ENCODE results near the gene BMPER. TPM values are rescaled to one million over a fixed set of nuclear protein-coding genes. Genes with fewer than 3 reads are reported as not detected.

BMPER gene
- total and polyA plus RNA-seq, 10 of the 15 experiments (the other 5 are each of a cell fraction or from before 2014, with no cell fraction given): 0.02 to 0.08 TPM; not detected in 8

DNA sequence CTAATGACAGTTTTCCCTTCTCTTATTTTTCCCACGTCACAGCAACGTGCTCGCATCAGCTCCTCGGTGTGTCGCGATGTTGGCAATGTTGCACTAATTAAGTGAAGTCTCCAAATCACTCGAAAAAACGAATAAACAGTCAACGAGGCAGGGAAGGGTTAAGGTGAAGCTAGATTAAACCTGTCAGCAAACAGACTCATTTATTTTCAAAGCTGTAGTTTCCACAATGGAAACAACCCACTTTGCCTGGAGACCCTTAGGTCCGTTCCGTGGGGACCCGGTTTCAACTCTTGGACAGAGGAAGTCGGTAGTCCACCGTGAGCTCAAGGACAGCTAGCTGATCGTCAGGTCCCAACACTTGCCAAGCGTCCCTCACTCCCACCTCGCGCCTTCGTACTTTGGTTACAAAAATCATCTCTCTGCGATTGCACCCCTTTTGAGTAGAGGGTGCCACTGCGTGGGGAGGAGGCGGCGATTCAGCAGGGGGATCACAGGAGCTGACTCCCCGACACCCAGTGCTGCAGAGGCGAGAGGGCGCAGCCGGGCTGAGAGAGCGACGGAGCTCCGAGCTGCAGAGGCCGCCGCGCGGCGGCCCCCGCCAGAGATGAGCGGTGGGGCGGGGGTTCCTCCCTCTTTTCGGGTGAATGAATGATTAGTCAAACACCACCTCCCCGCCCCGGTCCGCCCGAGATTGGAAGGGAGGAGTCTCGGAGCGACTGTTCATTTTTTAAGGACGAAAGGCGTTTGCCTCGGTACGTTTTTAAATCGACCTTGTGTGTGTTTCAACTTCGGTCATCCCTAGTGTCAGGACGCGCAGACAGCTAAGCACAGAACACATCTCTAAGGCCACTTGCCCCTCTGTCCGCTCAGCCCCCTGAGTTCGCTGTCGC, 1.3 kb upstream of the BMPER start:
- no peak overlapping the region; the same call in 1 of the 2 replicates for H2AFZ ChIP-seq (ENCODE audit: control insufficient read depth, low read depth, low read length)
- H3K4me1 ChIP-seq (ENCODE audit: control insufficient read depth, insufficient read depth, low read length): no peaks in the 10 kb centered on the region
- H3K36me3 ChIP-seq (ENCODE audit: control insufficient read depth in 2 of 2, insufficient read depth in 2 of 2, low read length in 1 of 2): no peaks in the 10 kb centered on the region
- H4K20me1 ChIP-seq (ENCODE audit: control insufficient read depth, insufficient read depth): no peaks in the 10 kb centered on the region
- BruUV-seq (replicated peaks): no TSS peak
- H3K9me3 ChIP-seq (replicated peaks; ENCODE audit: control insufficient read depth, insufficient read depth, low read length): no peaks in the 10 kb centered on the region
- no peak overlapping the region for H3K9ac ChIP-seq (ENCODE audit: control insufficient read depth, insufficient read depth, low read length)
- RAD21 ChIA-PET (ENCODE audit: unreplicated experiment): interaction anchor here (0.6 kb wide), 1 partner anchor 314 kb away, joined by 4 read pairs; no protein-coding TSS in a partner anchor
- H3K27me3 ChIP-seq (replicated peaks in 1 of 2; ENCODE audit: control insufficient read depth in 2 of 2, insufficient read depth in 2 of 2, low read length in 1 of 2): peaks cover 6 to 7% of the 10 kb centered on the region in 2 experiments
- CTCF ChIA-PET: interaction anchor here (1.4 to 1.9 kb wide), 2 partner anchors 9 to 97 kb away, joined by 3 to 6 read pairs; no protein-coding TSS in a partner anchor
- DNase-seq (ENCODE audit: low read depth, low spot score) (no peak), FAIRE-seq (no peak), ATAC-seq (0 out of 3 replicates have a peak, but pooled peaks have one; percentile 19)
- in situ Hi-C loops (cut with MboI): no loop called here
- WGBS (ENCODE audit: insufficient coverage, insufficient replicate concordance, low lambda C conversion rate, missing lambda C conversion rate): 7% methylated on average over 48 of the region's 56 CpGs
- intact Hi-C loops (cut with micrococcal nuclease; ENCODE audit: unreplicated experiment): no loop called here
- no peak overlapping the region; the same call in 1 of the 2 replicates for H3K4me3 ChIP-seq
- POLR2A ChIA-PET: no interaction called here
- H3K4me2 ChIP-seq (ENCODE audit: control insufficient read depth, insufficient read depth): peak overlapping the region; percentile 48; the same call in 1 of the 2 replicates
- H3K27ac ChIP-seq (ENCODE audit: control insufficient read depth, insufficient read depth): no peak overlapping the region
- SMC1A ChIA-PET (ENCODE audit: uncharacterized antibody, unreplicated experiment): no interaction called here
- peak; percentile 91 for TF ChIP-seq SUZ12 (IDR thresholded peaks at IDR 0.05; ENCODE audit: unreplicated experiment)
- TF ChIP-seq PML (IDR thresholded peaks at IDR 0.05; ENCODE audit: low read length): no peak
- H3K79me2 ChIP-seq (ENCODE audit: control insufficient read depth, insufficient read depth, low read length): no peaks in the 10 kb centered on the region

DNA sequence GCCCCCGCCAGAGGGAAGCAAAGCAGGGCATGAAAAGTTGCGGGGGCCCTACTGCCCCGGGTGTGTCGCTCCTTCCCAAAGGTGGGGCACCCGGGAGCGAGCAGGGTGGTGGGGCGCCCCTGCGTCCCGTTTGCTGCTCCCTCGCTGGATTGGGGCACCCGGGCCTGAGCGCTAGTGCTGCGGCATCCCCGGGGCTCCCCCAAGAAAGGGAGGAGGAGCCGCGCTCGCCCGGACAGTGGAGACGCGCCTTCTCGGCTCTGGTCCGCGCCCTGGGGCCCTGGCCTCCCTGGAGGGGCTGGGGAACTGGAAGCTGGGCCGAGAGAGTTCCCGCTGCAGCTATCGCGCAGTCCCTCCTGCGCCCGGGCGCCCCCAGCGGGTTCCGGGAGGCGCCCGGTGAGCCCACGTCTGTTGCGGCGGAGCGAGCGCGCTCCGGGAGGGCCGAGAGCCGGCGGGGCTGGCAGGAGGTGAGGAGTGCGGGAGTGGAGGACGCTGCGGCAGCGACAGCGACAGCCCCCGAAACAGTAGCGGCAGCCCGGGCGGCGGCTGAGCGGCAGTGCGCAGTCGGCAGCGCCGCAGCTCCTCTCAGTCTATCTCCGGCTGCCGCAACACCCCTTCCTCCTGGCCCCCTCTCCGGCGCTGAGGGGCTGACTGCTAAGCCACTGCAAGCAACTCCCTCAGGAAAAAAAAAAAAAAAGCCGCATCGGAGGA, 504 bp upstream of the BMPER start:
- Histone ChIP-seq H3K36me3 (ENCODE audit: control insufficient read depth in 2 of 2, insufficient read depth in 2 of 2, low read length in 1 of 2) (no peaks in the 10 kb centered on the region), H3K4me1 (ENCODE audit: control insufficient read depth, insufficient read depth, low read length) (no peaks in the 10 kb centered on the region), H3K27ac (ENCODE audit: control insufficient read depth, insufficient read depth) (no peak overlapping the region), H3K79me2 (ENCODE audit: control insufficient read depth, insufficient read depth, low read length) (no peaks in the 10 kb centered on the region), H2AFZ (ENCODE audit: control insufficient read depth, low read depth, low read length) (no peak overlapping the region; the same call in 1 of the 2 replicates), H3K9ac (ENCODE audit: control insufficient read depth, insufficient read depth, low read length) (no peak overlapping the region), H3K4me3 (no peak overlapping the region), H3K4me2 (ENCODE audit: control insufficient read depth, insufficient read depth) (peak overlapping the region; percentile 48; the same call in 1 of the 2 replicates), H3K9me3 (replicated peaks; ENCODE audit: control insufficient read depth, insufficient read depth, low read length) (no peaks in the 10 kb centered on the region), H4K20me1 (ENCODE audit: control insufficient read depth, insufficient read depth) (no peaks in the 10 kb centered on the region), H3K27me3 (replicated peaks in 1 of 2; ENCODE audit: control insufficient read depth in 2 of 2, insufficient read depth in 2 of 2, low read length in 1 of 2) (peaks cover 6 to 7% of the 10 kb centered on the region in 2 experiments)
- CTCF ChIA-PET: interaction anchor here (1.9 kb wide), 1 partner anchor 10 kb away, joined by 6 read pairs; no protein-coding TSS in a partner anchor
- in situ Hi-C loops (cut with MboI): no loop called here
- intact Hi-C loops (cut with micrococcal nuclease; ENCODE audit: unreplicated experiment): no loop called here
- no TSS peak for BruUV-seq (replicated peaks)
- WGBS (ENCODE audit: insufficient coverage, insufficient replicate concordance, low lambda C conversion rate, missing lambda C conversion rate): 7% methylated on average over 55 of the region's 65 CpGs
- peak; percentile 34 for ATAC-seq
- SMC1A ChIA-PET (ENCODE audit: uncharacterized antibody, unreplicated experiment): no interaction called here
- DNase-seq (ENCODE audit: low read depth, low spot score): no peak
- no peak for FAIRE-seq
- TF ChIP-seq SMC3 (IDR thresholded peaks at IDR 0.05; ENCODE audit: borderline replicate concordance, low read length) (no peak), RUNX3 (IDR thresholded peaks at IDR 0.05; ENCODE audit: low read length) (no peak), PAX8 (IDR thresholded peaks at IDR 0.05) (no peak), ZNF622 (IDR thresholded peaks at IDR 0.05) (no peak), HDGF (IDR thresholded peaks at IDR 0.05) (no peak)
- TF ChIP-seq, protein P1, sequence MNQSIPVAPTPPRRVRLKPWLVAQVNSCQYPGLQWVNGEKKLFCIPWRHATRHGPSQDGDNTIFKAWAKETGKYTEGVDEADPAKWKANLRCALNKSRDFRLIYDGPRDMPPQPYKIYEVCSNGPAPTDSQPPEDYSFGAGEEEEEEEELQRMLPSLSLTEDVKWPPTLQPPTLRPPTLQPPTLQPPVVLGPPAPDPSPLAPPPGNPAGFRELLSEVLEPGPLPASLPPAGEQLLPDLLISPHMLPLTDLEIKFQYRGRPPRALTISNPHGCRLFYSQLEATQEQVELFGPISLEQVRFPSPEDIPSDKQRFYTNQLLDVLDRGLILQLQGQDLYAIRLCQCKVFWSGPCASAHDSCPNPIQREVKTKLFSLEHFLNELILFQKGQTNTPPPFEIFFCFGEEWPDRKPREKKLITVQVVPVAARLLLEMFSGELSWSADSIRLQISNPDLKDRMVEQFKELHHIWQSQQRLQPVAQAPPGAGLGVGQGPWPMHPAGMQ (IDR thresholded peaks at IDR 0.05; ENCODE audit: borderline replicate concordance): no peak
- TF ChIP-seq, protein P2, sequence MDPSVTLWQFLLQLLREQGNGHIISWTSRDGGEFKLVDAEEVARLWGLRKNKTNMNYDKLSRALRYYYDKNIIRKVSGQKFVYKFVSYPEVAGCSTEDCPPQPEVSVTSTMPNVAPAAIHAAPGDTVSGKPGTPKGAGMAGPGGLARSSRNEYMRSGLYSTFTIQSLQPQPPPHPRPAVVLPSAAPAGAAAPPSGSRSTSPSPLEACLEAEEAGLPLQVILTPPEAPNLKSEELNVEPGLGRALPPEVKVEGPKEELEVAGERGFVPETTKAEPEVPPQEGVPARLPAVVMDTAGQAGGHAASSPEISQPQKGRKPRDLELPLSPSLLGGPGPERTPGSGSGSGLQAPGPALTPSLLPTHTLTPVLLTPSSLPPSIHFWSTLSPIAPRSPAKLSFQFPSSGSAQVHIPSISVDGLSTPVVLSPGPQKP (IDR thresholded peaks at IDR 0.05; ENCODE audit: low read depth, low read length): no peak
- TF ChIP-seq, protein P3, sequence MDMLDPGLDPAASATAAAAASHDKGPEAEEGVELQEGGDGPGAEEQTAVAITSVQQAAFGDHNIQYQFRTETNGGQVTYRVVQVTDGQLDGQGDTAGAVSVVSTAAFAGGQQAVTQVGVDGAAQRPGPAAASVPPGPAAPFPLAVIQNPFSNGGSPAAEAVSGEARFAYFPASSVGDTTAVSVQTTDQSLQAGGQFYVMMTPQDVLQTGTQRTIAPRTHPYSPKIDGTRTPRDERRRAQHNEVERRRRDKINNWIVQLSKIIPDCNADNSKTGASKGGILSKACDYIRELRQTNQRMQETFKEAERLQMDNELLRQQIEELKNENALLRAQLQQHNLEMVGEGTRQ (IDR thresholded peaks at IDR 0.05; ENCODE audit: borderline replicate concordance, low read depth, low read length): no peak
- RAD21 ChIA-PET (ENCODE audit: unreplicated experiment): no interaction called here
- POLR2A ChIA-PET: no interaction called here
